IMR-90 (cell line): Measurements from ENCODE around the gene ORC1. TPM values are rescaled to one million over a fixed set of nuclear protein-coding genes. Genes with fewer than 3 reads are reported as not detected.

Experiments
- ATAC-seq: fragments of 200-7000 bp; cut with Tn5 transposase; 2 replicates; pipeline ENCODE4 v1.9.1; 2020; ENCODE audit warnings: low read depth, mild to moderate bottlenecking, moderate library complexity
- BruUV-seq: library from RNA; stranded (reverse); fragments of 400-500 nt; replicated peaks from 2 replicates; lab custom pipeline; 2021; lab: Mats Ljungman, UMichigan
- CTCF ChIA-PET: fragments of 300-600 bp; formaldehyde crosslinking; extraction: SDS; loops from one replicate; lab custom pipeline; 2021; ENCODE audit warnings: antibody characterized with exemption; lab: Yijun Ruan, JAX
- POLR2A ChIA-PET: fragments of 300-600 bp; sonication (Branson Sonifier 250); formaldehyde crosslinking; loops from one replicate; lab custom pipeline; 2022; ENCODE audit warnings: antibody characterized with exemption; ENCODE audit not compliant: unreplicated experiment; lab: Charles Lee
- DNase-seq: peaks from one replicate; pipeline ENCODE4 v3.0.0; 2013
- H2AFZ ChIP-seq: replicated peaks from 2 replicates; pipeline ENCODE3; 2013; ENCODE audit warnings: low read length, mild to moderate bottlenecking; ENCODE audit not compliant: poor library complexity
- H2AK5ac ChIP-seq: 2 replicates; pipeline ENCODE4 v1.6.1; 2013; ENCODE audit warnings: low read depth, low read length, inconsistent platforms
- H2AK9ac ChIP-seq: replicated peaks from 2 replicates; pipeline ENCODE3; 2013; ENCODE audit warnings: mild to moderate bottlenecking, low read depth, low read length, moderate library complexity; ENCODE audit not compliant: poor library complexity
- H2BK120ac ChIP-seq: 2 replicates; pipeline ENCODE4 v1.6.1; 2013; ENCODE audit warnings: low read depth, low read length, inconsistent platforms
- H2BK15ac ChIP-seq: 3 replicates; pipeline ENCODE4 v1.6.1; 2013; ENCODE audit warnings: low read depth, low read length, inconsistent platforms
- H2BK20ac ChIP-seq: 2 replicates; pipeline ENCODE4 v1.6.1; 2013; ENCODE audit warnings: low read depth, mild to moderate bottlenecking, inconsistent platforms, low read length, moderate library complexity
- H2BK5ac ChIP-seq: 2 replicates; pipeline ENCODE4 v1.6.1; 2013; ENCODE audit warnings: mild to moderate bottlenecking, low read depth, low read length, inconsistent platforms; ENCODE audit not compliant: poor library complexity, severe bottlenecking
- H3K14ac ChIP-seq: replicated peaks from 2 replicates; pipeline ENCODE4 v1.6.1; 2013; ENCODE audit warnings: low read depth, low read length, inconsistent platforms
- H3K18ac ChIP-seq: 2 replicates; pipeline ENCODE4 v1.6.1; 2013; ENCODE audit warnings: low read depth, low read length, control low read depth
- H3K23ac ChIP-seq: 2 replicates; pipeline ENCODE4 v1.6.1; 2013; ENCODE audit warnings: low read depth, low read length, inconsistent platforms
- H3K27ac ChIP-seq: 2 replicates; pipeline ENCODE4 v1.5.1; 2013; ENCODE audit warnings: mild to moderate bottlenecking, control low read depth, low read length; ENCODE audit not compliant: insufficient read depth
- H3K27me3 ChIP-seq: 2 replicates; pipeline ENCODE4 v1.6.1; 2013; ENCODE audit warnings: low read length; ENCODE audit not compliant: control insufficient read depth, insufficient read depth
- H3K36me3 ChIP-seq: 2 replicates; pipeline ENCODE4 v1.6.1; 2013; ENCODE audit warnings: low read length, mixed read lengths; ENCODE audit not compliant: control insufficient read depth, insufficient read depth
- H3K4ac ChIP-seq: 2 replicates; pipeline ENCODE4 v1.6.1; 2013; ENCODE audit warnings: low read depth, low read length, inconsistent platforms
- H3K4me1 ChIP-seq: 2 replicates; pipeline ENCODE4 v1.6.1; 2013; ENCODE audit warnings: low read length, mixed read lengths; ENCODE audit not compliant: control insufficient read depth, insufficient read depth
- H3K4me2 ChIP-seq: 2 replicates; pipeline ENCODE4 v1.6.1; 2013; ENCODE audit warnings: low read depth, mild to moderate bottlenecking, control low read depth, low read length, moderate library complexity
- H3K4me3 ChIP-seq: 2 replicates; pipeline ENCODE4 v1.5.1; 2013; ENCODE audit warnings: low read depth, mild to moderate bottlenecking, control low read depth, low read length, moderate library complexity; ENCODE audit not compliant: insufficient read depth
- H3K56ac ChIP-seq: 2 replicates; pipeline ENCODE4 v1.6.1; 2013; ENCODE audit warnings: low read length, inconsistent platforms; ENCODE audit not compliant: insufficient read depth; ENCODE audit errors: extremely low read depth
- H3K79me1 ChIP-seq, 2 experiments: 2 replicates each; pipeline ENCODE4 v1.6.1; 2013; ENCODE audit warnings: low read length in 2 of 2, inconsistent platforms in 1 of 2, low read depth in 1 of 2
- H3K9ac ChIP-seq: 2 replicates; pipeline ENCODE4 v1.6.1; 2013; ENCODE audit warnings: low read depth, low read length, control low read depth
- H3K9me1 ChIP-seq: 2 replicates; pipeline ENCODE4 v1.6.1; 2013; ENCODE audit warnings: low read length, inconsistent platforms; ENCODE audit not compliant: insufficient read depth
- H3K9me3 ChIP-seq: 2 replicates; pipeline ENCODE4 v1.6.1; 2013; ENCODE audit warnings: low read length; ENCODE audit not compliant: control insufficient read depth, insufficient read depth
- H4K20me1 ChIP-seq: 2 replicates; pipeline ENCODE4 v1.6.1; 2013; ENCODE audit warnings: low read length, inconsistent platforms; ENCODE audit not compliant: insufficient read depth
- H4K5ac ChIP-seq: 2 replicates; pipeline ENCODE4 v1.6.1; 2013; ENCODE audit warnings: mild to moderate bottlenecking, low read depth, low read length, control low read depth
- H4K8ac ChIP-seq, 2 experiments: 2 replicates each; pipeline ENCODE4 v1.6.1; 2013; ENCODE audit warnings: low read depth in 2 of 2, low read length in 2 of 2, control low read depth in 1 of 2, inconsistent platforms in 1 of 2
- H4K91ac ChIP-seq: 2 replicates; pipeline ENCODE4 v1.6.1; 2013; ENCODE audit warnings: low read depth, low read length, inconsistent platforms; ENCODE audit not compliant: insufficient read depth
- BHLHE40 ChIP-seq: fragments of 150-350 bp; IDR thresholded peaks from 2 replicates; pipeline ENCODE4 v1.6.1; 2016; ENCODE audit warnings: mild to moderate bottlenecking, low read depth, low read length
- CEBPB ChIP-seq: IDR thresholded peaks from 2 replicates; pipeline ENCODE4 v1.6.1; 2012; ENCODE audit warnings: low read depth, low read length, improper control_type of control experiment
- CHD1 ChIP-seq: IDR thresholded peaks from 2 replicates; pipeline ENCODE4 v1.6.1; 2012; ENCODE audit warnings: low read depth, low read length, improper control_type of control experiment
- CTCF ChIP-seq: conservative IDR thresholded peaks from 2 replicates; pipeline ENCODE4 v1.5.1; 2012; ENCODE audit warnings: mild to moderate bottlenecking, low read depth, low read length, improper control_type of control experiment
- ELK1 ChIP-seq: fragments of 150-350 bp; IDR thresholded peaks from 2 replicates; pipeline ENCODE4 v1.6.1; 2016; ENCODE audit warnings: low read depth, mild to moderate bottlenecking, low read length, moderate library complexity, borderline replicate concordance
- FOS ChIP-seq: fragments of 150-350 bp; IDR thresholded peaks from 2 replicates; pipeline ENCODE4 v1.6.1; 2016; ENCODE audit warnings: low read depth, low read length
- MAFK ChIP-seq: IDR thresholded peaks from 2 replicates; pipeline ENCODE4 v1.6.1; 2012; ENCODE audit warnings: low read depth, low read length, improper control_type of control experiment
- MAZ ChIP-seq: IDR thresholded peaks from 2 replicates; pipeline ENCODE4 v1.6.1; 2012; ENCODE audit warnings: low read depth, mild to moderate bottlenecking, low read length, improper control_type of control experiment, moderate library complexity, borderline replicate concordance
- MXI1 ChIP-seq: IDR thresholded peaks from 2 replicates; pipeline ENCODE4 v1.6.1; 2012; ENCODE audit warnings: low read depth, mild to moderate bottlenecking, low read length, moderate library complexity, borderline replicate concordance
- NFE2L2 ChIP-seq: fragments of 150-350 bp; IDR thresholded peaks from 2 replicates; pipeline ENCODE4 v1.6.1; 2016; ENCODE audit warnings: low read depth, mild to moderate bottlenecking, low read length
- POLR2A ChIP-seq: IDR thresholded peaks from 2 replicates; pipeline ENCODE4 v1.6.1; 2012; ENCODE audit warnings: mild to moderate bottlenecking, low read depth, low read length
- RAD21 ChIP-seq: IDR thresholded peaks from 2 replicates; pipeline ENCODE4 v1.6.1; 2012; ENCODE audit warnings: low read length, improper control_type of control experiment
- RCOR1 ChIP-seq: IDR thresholded peaks from 2 replicates; pipeline ENCODE4 v1.6.1; 2012; ENCODE audit warnings: mild to moderate bottlenecking, low read length, improper control_type of control experiment; ENCODE audit not compliant: insufficient replicate concordance
- RFX5 ChIP-seq: IDR thresholded peaks from 2 replicates; pipeline ENCODE4 v1.8.0; 2012; ENCODE audit warnings: low read depth, mild to moderate bottlenecking, low read length, moderate library complexity
- SMC3 ChIP-seq: fragments of 150-350 bp; IDR thresholded peaks from 2 replicates; pipeline ENCODE4 v1.6.1; 2016; ENCODE audit warnings: low read depth, mild to moderate bottlenecking, antibody characterized with exemption, low read length, moderate library complexity
- USF2 ChIP-seq: fragments of 150-350 bp; IDR thresholded peaks from 2 replicates; pipeline ENCODE4 v1.6.1; 2017; ENCODE audit warnings: mild to moderate bottlenecking, antibody characterized with exemption, low read length, low read depth
- WGBS, 2 experiments: methylation state at CpG; one replicate each; pipeline versions ENCODE4 v1.1.5 to v1.1.7; 2013; ENCODE audit warnings: missing lambda C conversion rate in 2 of 2; ENCODE audit not compliant: insufficient read length in 1 of 2; ENCODE audit errors: extremely low coverage in 2 of 2; 5-methylcytosine and 5-hydroxymethylcytosine counted together
- dilution Hi-C: fragments of 300-500 bp; cut with HindIII; formaldehyde crosslinking; loops from one replicate; pipeline ENCODE4 v1.14.3; 2018; ENCODE audit warnings: low sequenced_read_pairs; ENCODE audit not compliant: unreplicated experiment
- in situ Hi-C: fragments of 300-500 bp; cut with MboI; formaldehyde crosslinking; loops from 3 replicates; pipeline ENCODE4 v1.14.3; 2019; ENCODE audit warnings: low sequenced_read_pairs, inconsistent platforms, mixed read lengths
- intact Hi-C: fragments of 100-400 bp; cut with micrococcal nuclease; formaldehyde crosslinking; loops from 2 replicates; pipeline ENCODE4 v1.10.0; 2022
- polyA plus RNA-seq, 3 experiments: library from polyadenylated mRNA; depleted of rRNA; stranded (reverse); fragments of >200 nt; gene quantifications; 2 replicates each; pipeline ENCODE4 v1.2.3, GENCODE V29; 2012; ENCODE audit warnings: low replicate concordance in 1 of 3
- total RNA-seq: library from RNA; depleted of rRNA; stranded (reverse); fragments of >200 nt; gene quantifications from 2 replicates; pipeline ENCODE4 v1.2.3, GENCODE V29; 2012

Gene ORC1
- total and polyA plus RNA-seq, 2 of the 4 experiments (the other 2 are of a cell fraction), result 6.3 to 10.6 TPM

- Histone ChIP-seq H2BK120ac (no peak overlapping the region), H3K4me3 (no peak overlapping the region), H2AFZ (no peak overlapping the region), H3K18ac (no peak overlapping the region), H4K8ac (no peak overlapping the region), H3K4ac (no peak overlapping the region), H3K14ac (no peak overlapping the region), H2BK15ac (no peak overlapping the region), H2AK9ac (no peak overlapping the region), H3K4me2 (no peak overlapping the region), H4K20me1 (no peaks in the 10 kb centered on the region; the same call in 1 of the 2 replicates), H2AK5ac (no peak overlapping the region), H3K9me1 (peaks cover 5% of the 10 kb centered on the region), H4K91ac (no peak overlapping the region), H2BK5ac (no peak overlapping the region), H3K56ac (no peak overlapping the region), H3K23ac (no peak overlapping the region), H3K9ac (no peak overlapping the region), H3K27ac (no peak overlapping the region), H2BK20ac (no peak overlapping the region), H4K5ac (no peak overlapping the region), H3K4me1 (no peaks in the 10 kb centered on the region), H3K36me3 (peaks cover 85% of the 10 kb centered on the region), H3K9me3 (no peaks in the 10 kb centered on the region), H3K79me1 (peaks cover 22 to 26% of the 10 kb centered on the region in 2 experiments), H3K27me3 (no peaks in the 10 kb centered on the region)
- dilution Hi-C loops (no loop called here), in situ Hi-C loops (no loop called here), intact Hi-C loops (no loop called here)
- no peak for ATAC-seq
- no TSS peak for BruUV-seq
- no peak for DNase-seq
- 100% methylated on average over 4 of the region's 18 CpGs; no CpG with 5 or more reads in 1 of the 2 experiments for WGBS, 2 experiments
- no peak for TF ChIP-seq MXI1
- TF ChIP-seq MAZ, result no peak
- no peak for TF ChIP-seq SMC3
- no peak for TF ChIP-seq BHLHE40
- TF ChIP-seq POLR2A, result no peak
- no peak for TF ChIP-seq RCOR1
- TF ChIP-seq USF2, result no peak
- TF ChIP-seq FOS, result no peak
- TF ChIP-seq CEBPB, result no peak
- no peak for TF ChIP-seq NFE2L2
- no peak for TF ChIP-seq RAD21
- TF ChIP-seq CTCF, result no peak
- TF ChIP-seq CHD1, result no peak
- TF ChIP-seq ELK1, result no peak
- TF ChIP-seq MAFK, result no peak
- TF ChIP-seq RFX5, result no peak
- ChIA-PET POLR2A (no interaction called here), CTCF (no interaction called here)
These were observed 45.2 kb downstream of the ORC1 start for GRCh38 chr1:52358851-52359497.
